ENCODE results near the gene NR3C2.

DNA sequence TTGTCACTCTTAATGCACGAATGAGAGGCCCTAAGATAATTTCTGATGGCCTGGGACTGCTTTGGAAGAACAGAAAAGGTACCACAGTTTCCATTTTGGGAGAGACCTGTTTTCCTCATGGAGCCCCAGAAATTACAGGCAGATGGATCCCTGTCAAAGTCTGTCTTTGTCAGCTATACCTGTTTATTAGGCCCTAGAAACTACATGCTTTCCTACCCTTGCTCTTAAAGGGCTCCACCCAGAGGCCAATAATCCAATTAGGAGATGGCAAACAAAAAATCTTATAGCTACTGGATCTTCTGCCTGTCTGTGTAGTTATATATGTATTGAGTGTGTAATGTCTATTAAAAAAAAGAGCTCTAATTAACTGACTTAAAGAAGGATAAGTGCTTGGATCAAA is 141.3 kb downstream of the NR3C2 start:
- no peak for TF ChIP-seq EZH2 (IDR thresholded peaks at IDR 0.05; ENCODE audit: low read length, unreplicated experiment)
- TF ChIP-seq, protein P1, sequence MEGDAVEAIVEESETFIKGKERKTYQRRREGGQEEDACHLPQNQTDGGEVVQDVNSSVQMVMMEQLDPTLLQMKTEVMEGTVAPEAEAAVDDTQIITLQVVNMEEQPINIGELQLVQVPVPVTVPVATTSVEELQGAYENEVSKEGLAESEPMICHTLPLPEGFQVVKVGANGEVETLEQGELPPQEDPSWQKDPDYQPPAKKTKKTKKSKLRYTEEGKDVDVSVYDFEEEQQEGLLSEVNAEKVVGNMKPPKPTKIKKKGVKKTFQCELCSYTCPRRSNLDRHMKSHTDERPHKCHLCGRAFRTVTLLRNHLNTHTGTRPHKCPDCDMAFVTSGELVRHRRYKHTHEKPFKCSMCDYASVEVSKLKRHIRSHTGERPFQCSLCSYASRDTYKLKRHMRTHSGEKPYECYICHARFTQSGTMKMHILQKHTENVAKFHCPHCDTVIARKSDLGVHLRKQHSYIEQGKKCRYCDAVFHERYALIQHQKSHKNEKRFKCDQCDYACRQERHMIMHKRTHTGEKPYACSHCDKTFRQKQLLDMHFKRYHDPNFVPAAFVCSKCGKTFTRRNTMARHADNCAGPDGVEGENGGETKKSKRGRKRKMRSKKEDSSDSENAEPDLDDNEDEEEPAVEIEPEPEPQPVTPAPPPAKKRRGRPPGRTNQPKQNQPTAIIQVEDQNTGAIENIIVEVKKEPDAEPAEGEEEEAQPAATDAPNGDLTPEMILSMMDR (conservative IDR thresholded peaks at IDR 0.05; ENCODE audit: low read depth, low read length), result no peak
- TF ChIP-seq EZH2phosphoT487 (IDR thresholded peaks at IDR 0.05; ENCODE audit: borderline replicate concordance, low read length), result no peak
